NCI-H2081 (cell line): Measurements from ENCODE around the gene XPR1.
"Not testable (repeated sequence)": the region's sequence is repeated elsewhere in the genome, so short reads cannot be mapped to it uniquely, and the experiment has no call there.

Experiments used
- DNase-seq, 2 experiments: peaks; one replicate each; lab custom pipeline; 2025; lab: John Stamatoyannopoulos, UW

The XPR1 gene

DNA sequence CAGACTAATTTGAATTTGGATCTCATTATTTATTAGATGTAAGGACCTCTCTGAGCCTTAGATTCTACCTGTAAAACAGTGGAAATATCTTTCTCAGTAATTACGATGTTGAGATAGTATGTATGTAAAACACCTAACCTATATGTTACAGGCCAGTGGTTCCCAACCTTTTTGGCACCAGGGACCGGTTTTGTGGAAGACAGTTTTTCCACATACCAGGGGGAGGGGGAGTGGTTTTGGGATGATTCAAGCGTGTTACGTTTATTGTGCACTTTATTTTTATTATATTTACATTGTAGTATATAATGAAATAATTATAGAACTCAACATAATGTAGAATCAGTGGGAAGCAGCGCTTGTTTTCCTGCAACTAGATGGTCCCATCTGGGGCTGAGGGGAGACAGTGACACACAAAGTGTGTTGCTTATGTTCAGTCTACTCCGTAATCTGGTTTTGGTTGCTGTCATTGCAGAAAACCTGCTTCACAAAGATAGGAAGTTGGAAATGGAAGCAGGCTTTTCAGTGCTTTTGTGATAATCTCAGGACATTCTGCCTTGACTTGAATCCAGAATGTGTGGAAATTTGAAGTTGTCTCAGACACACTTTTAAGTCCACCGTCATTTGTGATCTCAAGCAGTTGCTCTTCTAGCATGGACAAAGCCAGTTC lies 12.8 kb downstream of the XPR1 start:
- peak in 1 of 2 experiments; percentile 61 for DNase-seq

DNA sequence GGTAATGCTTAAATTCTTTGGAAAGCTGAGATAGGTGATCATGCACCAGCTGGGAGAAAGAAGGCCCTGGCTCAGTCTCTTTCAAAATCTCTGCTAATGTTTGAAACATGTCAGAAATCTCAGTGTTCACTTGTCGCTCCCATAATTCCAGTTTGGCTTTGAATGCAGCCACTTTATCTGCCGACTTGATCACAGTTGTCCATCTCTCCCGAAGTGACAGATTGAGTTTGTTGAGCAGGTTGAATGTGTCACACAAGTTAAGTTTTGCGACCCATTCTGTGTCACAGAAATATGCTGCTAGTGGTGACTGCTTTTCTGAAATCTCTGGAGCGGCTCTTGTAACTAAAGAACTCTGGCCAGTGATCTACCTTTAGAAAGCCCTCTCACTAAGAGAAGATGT lies 13.4 kb downstream of the XPR1 start:
- not testable (repeated sequence) for DNase-seq

DNA sequence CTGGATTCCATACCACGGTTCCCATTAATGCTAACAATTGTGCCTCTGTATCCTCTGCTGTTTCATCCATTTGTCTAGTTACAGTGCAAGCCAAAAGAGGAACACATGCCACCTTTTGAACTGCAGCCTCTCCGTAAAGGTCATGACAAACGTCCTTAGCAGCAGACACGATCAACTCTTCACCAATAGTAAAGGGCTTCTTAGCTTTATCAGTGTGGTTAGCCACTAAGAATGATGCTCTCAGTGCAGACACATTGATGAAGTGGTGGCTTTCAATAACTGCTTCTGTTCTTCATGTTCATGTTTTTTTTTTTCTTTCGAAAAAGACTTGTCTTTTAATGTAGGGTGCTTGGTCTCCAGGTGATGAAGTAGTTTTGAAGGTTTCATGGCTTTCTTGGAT lies 14.3 kb downstream of the XPR1 start:
- no peak for DNase-seq

DNA sequence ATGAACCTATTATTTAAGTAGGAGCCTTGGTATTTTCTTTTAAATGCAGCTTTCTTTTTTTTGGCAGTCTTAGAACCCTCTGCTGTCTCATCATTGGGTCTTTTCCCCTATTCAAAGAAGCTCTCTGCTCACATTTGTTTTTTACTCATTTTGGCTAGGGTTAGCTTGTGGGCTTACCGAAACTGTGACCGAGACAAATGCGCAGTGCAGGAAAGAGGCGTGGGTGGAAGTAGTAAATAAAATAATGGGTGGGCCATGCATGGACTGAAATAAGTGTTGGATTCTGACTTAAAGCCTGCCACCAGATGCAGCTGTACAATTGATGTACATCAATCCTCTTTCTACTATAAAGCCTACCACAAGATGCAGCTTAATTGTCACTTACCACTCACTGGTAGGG lies 14.7 kb downstream of the XPR1 start:
- no peak for DNase-seq

DNA sequence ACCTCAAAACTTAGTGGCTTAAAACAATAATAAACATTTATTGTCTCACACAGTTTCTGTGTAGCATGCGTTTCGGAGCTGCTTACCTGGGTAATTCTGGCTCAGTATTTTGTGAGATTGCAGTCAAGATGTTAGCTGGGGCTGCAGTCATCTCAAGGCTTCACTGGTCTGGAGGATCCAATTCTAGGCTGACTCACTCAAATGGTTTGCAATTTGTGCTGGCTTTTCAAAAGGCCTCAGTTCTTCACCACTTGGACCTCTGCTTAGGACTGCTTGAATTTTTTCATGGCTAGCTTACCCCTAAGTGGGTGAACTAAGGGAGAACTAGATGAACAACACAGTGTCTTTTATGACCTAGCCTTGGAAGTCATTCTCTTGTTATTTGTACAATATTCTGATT lies 21.0 kb downstream of the XPR1 start:
- no peak for DNase-seq

DNA sequence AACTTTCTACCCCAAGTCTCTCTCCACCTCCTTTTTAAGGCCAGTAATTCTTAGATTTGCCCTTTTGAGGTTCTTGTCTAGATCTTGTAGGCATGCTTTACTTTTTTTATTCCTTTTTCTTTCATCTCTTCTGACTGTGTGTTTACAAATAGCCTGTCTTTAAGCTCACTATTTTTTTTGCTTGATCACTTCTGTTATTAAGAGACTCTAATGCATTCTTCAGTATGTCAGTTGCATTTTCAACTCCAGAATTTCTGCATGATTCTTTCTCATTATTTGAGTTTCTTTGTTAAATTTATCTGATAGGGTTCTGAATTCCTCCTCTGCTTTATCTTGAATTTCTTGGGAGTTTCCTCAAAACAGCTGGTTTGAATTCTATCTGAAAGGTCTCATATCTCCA lies 30.9 kb downstream of the XPR1 start:
- DNase-seq: no peak

DNA sequence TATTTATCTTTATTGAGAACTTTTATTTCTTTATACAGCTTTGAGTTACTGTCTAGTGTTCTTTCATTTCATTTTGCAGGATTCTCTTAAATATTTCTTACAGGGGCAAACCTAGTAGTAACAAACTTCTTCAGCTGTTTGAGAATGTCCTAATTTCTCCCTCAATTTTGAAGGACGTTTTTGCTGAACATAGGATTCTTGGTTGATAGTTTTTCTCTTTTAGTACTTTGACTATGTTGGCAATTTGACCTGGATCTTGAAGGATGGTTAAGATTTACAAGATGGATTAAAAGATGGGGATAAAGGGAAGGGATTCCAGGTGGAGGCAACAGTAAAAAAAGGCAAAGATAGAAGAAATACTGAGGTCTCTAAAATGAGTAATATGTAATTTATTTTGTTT lies 38.9 kb downstream of the XPR1 start:
- DNase-seq: no peak

DNA sequence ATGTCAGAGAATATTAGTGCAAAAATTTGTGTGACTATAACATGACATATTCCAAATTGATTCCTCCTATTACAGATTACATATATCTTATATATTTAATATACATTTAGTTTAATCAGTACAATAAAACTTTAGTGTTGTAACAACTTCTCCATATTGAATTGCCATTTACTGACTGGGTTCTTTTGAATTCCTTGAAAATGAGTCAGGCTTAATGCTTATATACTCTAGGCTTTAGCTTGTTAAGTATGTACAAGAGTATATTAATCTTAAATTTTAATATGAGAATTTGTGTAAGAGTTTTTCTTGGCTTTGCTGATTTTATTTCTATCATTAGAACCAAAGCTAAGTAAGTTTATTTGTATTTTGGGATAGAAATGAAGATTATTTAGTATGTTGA lies 40.3 kb downstream of the XPR1 start:
- no peak for DNase-seq

DNA sequence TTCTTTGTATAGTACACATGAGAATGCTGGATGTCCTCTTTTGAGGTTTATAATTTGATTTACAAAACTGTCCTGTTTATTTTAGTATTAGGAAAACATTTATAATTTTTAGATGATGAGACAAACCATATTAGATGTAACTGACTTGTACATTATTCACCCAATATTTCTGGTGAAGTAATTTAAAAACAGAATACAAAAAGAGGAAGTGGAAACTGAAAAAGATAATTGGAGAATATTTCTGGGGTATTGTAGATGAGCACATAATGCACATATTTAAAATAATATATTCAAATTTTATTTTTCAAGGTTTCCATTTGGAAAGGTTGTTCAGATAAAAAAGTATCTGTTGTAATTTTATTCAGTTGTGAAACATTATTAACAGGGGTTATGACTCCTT lies 40.7 kb downstream of the XPR1 start:
- DNase-seq: no peak

DNA sequence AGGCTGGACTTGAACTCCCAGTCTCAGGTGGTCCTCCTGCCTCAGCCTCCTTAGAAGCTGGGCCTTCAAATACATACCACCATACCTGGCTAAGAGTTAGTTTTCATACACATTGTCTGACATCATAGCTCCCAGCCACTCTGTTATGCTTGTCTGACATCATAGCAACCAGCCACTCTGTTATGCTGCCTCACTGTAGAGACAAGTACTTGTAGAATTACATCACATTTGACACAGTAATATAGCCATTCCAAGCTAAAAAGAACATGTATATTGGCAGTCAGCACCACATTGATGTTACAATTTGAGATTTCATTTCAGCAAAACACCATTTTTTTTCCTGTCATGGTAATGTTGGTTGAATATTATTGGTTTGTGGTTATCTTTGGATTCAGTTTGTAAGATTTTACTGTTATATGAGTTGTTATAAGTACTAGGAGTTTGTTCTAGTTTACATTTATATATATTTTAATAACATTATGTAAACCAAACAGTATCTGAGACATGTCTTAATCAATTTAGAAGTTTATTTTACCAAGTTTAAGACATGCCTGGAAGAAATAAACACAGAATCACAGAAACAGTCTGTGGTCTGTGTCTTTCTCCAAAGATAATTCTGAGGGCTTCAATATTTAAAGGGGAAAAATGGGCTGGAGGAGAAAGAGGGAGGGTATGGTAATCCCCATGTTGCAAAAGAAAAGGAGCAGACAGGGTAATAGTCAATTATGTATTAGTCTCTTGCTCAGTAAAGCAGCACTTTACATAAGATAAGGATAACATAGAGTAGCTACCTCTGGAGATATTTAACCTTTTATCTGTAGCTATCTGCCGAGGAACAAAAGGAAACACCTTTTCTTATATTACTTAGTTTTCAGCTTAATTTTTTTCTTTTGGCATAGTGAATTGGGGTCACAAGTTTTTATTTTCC lies 43.0 kb downstream of the XPR1 start:
- no peak for DNase-seq

DNA sequence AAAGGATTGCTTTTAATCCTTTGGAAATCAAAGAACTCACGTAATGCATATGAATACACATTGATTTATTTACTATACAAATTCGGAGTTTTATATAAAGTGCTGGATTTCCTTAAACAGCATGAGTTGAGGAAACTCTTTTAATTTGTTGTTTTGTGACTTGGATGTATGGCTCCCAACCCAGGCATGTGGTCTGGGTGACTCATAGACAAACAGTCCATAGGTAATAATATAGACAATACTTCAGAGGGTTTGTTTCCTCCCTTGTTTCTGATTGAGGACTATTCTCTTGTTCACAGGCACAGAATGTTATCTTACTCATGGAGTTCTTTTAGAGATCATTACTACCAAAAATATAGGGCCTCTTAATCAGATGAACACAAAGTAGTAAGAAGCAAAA lies 43.8 kb downstream of the XPR1 start:
- DNase-seq: peak in 1 of 2 experiments; percentile 6

DNA sequence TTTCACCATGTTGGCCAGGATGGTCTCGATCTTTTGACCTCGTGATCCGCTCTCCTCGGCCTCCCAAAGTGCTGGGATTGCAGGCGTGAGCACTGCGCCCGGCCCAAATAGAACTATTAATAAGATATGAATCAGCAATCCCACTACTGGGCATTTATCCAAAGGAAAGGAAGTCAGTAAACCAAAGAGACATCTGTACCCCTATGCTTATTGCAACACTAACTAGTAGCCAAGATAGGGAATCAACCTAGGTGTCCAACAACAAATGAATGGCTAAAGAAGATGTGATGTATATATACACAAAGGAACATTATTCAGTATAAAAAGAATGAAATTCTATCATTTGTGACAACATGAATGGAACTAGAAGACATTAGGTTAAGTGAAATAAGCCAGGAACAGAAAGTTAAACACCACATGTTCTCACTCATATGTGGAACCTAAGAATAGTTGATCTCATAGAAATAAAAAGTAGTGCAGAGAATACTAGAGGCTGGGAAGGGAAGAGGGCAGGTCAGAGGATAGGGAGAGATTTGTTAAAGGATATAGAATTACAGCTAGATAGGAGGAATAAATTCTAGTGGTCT lies 48.8 kb downstream of the XPR1 start:
- no peak for DNase-seq

DNA sequence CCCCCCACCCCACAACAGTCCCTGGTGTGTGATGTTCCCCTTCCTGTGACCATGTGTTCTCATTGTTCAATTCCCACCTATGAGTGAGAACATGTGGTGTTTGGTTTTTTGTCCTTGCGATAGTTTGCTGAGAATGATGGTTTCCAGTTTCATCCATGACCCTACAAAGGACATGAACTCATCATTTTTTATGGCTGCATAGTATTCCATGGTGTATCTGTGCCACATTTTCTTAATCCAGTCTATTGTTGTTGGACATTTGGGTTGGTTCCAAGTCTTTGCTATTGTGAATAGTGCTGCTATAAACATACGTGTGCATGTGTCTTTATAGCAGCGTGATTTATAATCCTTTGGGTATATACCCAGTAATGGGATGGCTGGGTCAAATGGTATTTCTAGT lies 51.3 kb downstream of the XPR1 start:
- not testable (repeated sequence) for DNase-seq

DNA sequence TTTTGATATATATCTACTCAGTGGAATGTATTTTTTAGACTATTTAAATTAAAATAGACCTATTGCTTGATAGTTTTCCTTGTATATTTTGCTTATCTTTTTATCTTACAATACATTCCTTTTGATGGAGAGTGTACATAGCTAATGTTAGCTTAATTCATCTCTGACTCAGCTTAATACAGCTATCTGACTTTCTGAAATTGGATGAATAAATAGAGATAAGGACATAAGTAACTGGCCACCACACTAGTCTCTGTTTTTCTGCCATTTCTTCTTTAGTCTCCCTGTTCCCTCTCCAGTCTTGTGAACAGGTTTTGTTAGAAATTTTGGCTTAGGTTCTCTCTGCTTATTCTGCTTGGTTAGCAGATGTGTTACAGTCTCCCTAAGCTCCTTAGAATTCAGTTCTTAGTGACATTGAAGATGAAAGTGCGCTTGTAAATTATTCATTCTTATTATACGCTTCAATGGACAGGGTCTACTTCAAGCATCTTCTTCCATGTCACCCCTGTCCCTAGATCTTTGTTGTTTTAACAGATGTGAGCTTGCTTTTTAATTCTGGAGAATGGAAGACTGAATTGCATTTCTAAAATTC lies 59.6 kb downstream of the XPR1 start:
- no peak for DNase-seq

DNA sequence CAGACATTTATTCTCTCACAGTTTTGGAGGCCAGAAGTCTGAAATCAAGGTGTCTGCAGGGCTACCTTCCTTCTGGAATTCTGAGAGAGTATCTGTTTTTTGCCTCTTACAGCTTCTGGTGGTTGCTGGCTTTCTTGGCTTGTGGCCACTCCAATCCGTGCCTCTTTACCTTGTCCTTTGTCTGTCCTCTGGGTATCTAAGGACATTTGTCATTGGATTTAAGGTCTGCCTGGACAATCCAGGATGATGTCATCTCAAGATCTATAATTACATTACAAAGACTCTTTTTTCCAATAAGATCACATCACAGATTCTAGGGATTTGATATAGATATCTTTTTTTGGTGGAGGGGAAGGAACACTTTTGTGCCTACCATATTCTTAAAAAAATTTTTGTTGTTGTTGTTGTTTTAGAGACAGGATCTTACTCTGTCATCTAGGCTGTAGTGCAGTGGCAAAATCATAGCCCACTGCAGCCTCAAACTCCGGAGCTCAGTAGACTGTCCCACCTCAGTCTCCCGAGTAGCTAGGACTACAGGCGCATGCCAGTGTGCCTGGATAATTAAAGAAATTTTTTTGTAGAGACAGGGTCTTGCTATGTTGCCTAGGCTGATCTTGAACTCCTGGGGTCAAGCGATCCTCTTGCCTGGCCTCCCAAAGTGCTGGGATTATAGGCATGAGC lies 61.9 kb downstream of the XPR1 start:
- DNase-seq: no peak

DNA sequence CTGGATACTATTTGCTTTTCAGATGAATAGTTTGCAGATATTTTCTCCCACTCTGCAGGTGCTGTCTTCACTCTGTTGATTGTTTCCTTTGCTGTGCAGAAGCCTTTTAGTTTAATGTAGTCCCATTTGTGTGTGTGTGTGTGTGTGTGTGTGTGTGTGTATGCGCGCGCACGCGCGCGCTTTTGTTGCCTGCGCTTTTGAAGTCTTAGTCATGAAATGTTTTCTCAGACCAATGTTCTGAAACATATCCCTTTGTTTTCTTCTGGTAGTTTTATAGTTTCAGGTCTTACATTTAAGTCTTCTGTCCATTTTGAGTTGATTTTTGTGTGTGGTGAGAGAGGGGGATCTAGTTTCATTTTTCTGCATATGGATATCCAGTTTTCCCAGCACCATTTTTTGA lies 63.5 kb downstream of the XPR1 start:
- no peak for DNase-seq

DNA sequence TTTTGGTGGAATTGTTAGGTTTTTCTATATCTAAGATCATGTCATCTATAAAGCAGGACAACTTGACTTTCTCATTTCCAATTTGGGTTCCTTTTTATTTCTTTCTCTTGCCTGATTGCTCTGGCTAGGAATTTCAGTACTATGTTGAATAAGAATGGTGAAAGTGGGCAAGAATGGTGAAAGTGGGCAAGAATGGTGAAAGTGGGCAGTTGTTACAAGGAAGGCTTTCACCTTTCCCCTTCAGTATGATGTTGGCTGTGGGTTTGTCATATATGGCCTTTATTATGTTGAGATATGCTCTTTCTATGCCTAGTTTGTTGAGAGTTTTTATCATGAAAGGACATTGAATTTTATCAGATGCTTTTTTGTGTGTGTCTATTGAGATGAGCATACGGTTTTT lies 64.5 kb downstream of the XPR1 start:
- DNase-seq: no peak

DNA sequence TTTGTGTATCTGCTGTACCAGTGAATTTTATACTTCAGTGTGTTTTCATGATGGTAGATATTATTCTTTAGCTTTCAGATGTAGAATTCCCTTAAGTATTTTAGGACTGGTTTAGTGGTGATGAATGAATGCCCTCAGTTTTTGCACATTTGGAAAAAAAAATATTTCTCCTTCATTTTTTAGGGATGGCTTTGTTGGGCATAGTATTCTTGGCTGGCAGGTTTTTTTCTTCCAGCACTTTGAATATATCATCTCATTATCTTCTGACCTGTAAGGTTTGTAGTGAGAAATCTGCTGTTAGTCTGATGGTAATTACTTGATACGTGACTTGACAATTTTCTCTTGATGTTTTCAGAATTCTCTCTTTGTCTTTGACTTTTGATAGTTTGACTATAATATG lies 66.8 kb downstream of the XPR1 start:
- DNase-seq: no peak

DNA sequence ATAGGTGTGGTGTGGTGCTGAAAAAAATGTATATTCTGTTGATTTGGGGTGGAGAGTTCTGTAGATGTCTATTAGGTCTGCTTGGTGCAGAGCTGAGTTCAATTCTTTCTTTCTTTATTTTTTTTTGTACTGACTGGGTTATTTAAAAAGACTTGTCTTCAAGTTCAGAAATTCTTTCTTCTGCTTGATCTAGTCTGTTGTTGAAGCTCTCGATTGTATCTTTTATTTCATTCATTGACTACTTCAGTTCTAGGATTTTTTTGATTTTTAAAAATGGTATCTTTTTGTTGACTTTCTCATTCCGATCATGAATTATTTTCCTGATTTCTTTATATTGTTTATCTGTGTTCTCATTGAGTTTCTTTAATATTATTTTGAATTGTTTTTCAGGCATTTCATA lies 70.6 kb downstream of the XPR1 start:
- DNase-seq: not testable (repeated sequence)

DNA sequence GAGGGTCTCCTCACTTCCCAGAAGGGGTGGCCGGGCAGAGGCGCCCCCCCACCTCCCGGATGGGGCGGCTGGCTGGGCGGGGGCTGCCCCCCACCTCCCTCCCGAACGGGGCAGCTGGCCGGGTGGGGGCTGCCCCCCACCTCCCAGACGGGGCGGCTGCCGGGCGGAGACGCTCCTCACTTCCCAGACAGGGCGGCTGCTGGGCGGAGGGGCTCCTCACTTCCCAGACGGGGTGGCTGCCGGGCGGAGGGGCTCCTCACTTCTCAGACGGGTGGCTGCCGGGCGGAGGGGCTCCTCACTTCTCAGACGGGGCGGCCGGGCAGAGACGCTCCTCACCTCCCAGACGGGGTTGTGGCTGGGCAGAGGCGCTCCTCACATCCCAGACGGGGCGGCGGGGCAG lies 78.9 kb downstream of the XPR1 start:
- not testable (repeated sequence) for DNase-seq

DNA sequence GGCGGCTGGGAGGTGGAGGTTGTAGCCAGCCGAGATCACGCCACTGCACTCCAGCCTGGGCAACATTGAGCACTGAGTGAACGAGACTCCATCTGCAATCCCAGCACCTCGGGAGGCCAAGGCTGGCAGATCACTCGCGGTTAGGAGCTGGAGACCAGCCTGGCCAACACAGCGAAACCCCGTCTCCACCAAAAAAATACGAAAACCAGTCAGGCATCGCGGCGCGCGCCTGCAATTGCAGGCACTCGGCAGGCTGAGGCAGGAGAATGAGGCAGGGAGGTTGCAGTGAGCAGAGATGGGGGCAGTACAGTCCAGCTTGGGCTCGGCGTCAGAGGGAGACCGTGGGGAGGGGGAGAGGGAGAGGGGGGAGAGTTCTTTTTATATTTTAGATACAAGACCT lies 79.4 kb downstream of the XPR1 start:
- not testable (repeated sequence) for DNase-seq

DNA sequence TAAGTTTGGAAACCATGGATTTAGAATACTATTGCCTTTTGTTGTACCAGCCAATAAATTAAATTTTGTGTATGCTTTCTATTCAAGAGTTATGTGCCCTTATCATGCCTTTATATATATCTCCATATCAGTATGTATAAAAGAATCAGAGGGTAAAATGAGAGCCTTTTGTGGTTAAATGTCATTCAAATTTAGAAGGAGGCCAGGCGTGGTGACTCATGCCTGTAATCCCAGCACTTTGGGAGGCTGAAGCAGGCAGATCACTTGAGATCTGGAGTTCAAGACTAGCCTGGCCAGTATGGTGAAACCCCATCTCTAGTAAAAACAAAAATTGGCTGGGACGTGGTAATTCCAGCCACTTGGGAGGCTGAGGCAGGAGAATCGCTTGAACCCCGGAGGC lies 88.9 kb downstream of the XPR1 start:
- no peak for DNase-seq
